Measurements from ENCODE around the gene MALRD1.

- no peak for TF ChIP-seq CTCF (IDR thresholded peaks at IDR 0.05)
- TF ChIP-seq POLR2AphosphoS5 (IDR thresholded peaks at IDR 0.05) = no peak
These were observed 729.2 kb downstream of the MALRD1 start for GRCh38 chr10:19777806-19778205.
